Astrocyte (in vitro differentiated cells and primary cell): ENCODE results near the gene POLR1G.

Experiments used
- EZH2 ChIP-seq: IDR thresholded peaks from 2 replicates; pipeline ENCODE4 v1.6.1; 2012; ENCODE audit warnings: mild to moderate bottlenecking, low read length, inconsistent platforms; ENCODE audit not compliant: insufficient read depth
- TF ChIP-seq, protein P1 (sequence below): IDR thresholded peaks from 2 replicates; pipeline ENCODE4 v1.5.1; 2011; ENCODE audit warnings: low read depth, mild to moderate bottlenecking, inconsistent platforms, low read length, moderate library complexity; ENCODE audit not compliant: insufficient read depth

DNA sequence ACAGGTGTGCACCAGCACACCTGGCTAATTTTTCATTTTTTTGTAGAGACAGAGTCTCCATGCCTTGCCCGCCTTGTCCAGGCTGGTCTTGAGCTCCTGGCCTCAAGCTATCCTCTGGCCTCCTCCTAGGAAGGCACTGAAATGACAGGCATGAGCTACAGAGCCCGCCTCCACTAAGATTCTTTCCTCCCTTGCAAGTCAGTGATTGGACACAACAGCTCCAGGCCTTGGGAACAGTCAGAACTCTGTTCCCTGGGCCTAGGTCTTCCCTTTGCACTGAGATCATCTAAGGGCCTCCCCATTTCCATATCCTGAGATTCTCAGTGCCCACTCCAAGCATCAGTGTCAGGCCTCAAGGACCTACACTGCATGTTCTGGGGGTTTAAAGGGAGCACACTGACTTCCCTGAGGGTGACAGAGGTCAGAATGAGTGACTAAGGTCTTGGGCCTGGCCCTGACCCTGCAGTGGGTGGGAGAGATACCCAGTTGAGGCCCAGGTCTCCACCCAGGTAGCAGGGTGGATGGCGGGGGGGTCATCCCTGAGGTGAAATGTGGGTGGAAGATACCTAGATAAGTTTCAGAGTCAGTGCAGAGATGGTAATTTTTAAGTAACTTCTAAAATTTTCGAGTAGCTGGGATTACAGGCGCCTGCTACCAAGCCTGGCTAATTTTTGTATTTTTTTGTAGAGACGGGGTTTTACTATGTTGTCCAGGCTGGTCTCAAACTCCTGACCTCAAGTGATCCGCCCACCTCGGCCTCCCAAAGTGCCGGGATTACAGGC lies 34.6 kb downstream of the POLR1G start:
- TF ChIP-seq, protein P1, sequence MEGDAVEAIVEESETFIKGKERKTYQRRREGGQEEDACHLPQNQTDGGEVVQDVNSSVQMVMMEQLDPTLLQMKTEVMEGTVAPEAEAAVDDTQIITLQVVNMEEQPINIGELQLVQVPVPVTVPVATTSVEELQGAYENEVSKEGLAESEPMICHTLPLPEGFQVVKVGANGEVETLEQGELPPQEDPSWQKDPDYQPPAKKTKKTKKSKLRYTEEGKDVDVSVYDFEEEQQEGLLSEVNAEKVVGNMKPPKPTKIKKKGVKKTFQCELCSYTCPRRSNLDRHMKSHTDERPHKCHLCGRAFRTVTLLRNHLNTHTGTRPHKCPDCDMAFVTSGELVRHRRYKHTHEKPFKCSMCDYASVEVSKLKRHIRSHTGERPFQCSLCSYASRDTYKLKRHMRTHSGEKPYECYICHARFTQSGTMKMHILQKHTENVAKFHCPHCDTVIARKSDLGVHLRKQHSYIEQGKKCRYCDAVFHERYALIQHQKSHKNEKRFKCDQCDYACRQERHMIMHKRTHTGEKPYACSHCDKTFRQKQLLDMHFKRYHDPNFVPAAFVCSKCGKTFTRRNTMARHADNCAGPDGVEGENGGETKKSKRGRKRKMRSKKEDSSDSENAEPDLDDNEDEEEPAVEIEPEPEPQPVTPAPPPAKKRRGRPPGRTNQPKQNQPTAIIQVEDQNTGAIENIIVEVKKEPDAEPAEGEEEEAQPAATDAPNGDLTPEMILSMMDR = no peak
- TF ChIP-seq EZH2 = no peak
